CD4-positive, alpha-beta T cell treated with Interleukin-12 subunit alpha and Interleukin-12 subunit beta, for 1 hour (primary cell): ENCODE data around the gene PLB1.

Experiments used
- DNase-seq: peaks from one replicate; pipeline ENCODE4 v3.0.0-alpha.2; 2020

Gene PLB1

GRCh38 chr2:28505361-28505760, 9.5 kb downstream of the PLB1 start:
- no peak for DNase-seq

- DNase-seq = no peak
These were observed 10.5 kb downstream of the PLB1 start for GRCh38 chr2:28506112-28506910.

- peak; percentile 14 for DNase-seq
These were observed 12.2 kb downstream of the PLB1 start for GRCh38 chr2:28507796-28508764.

GRCh38 chr2:28509361-28509760, 13.5 kb downstream of the PLB1 start:
- no peak for DNase-seq

GRCh38 chr2:28510184-28510583, 14.3 kb downstream of the PLB1 start:
- no peak for DNase-seq

- no peak for DNase-seq
These were observed 16.2 kb downstream of the PLB1 start for GRCh38 chr2:28511871-28512606.

GRCh38 chr2:28512607-28512965, 16.7 kb downstream of the PLB1 start:
- no peak for DNase-seq

- DNase-seq = no peak
These were observed 17.2 kb downstream of the PLB1 start for GRCh38 chr2:28513097-28513496.

GRCh38 chr2:28515176-28515751, 19.4 kb downstream of the PLB1 start:
- no peak for DNase-seq

GRCh38 chr2:28516430-28516829, 20.6 kb downstream of the PLB1 start:
- no peak for DNase-seq

- no peak for DNase-seq
These were observed 21.1 kb downstream of the PLB1 start for GRCh38 chr2:28516950-28517349.

- no peak for DNase-seq
These were observed 25.8 kb downstream of the PLB1 start for GRCh38 chr2:28521663-28522062.

- DNase-seq = no peak
These were observed 26.6 kb downstream of the PLB1 start for GRCh38 chr2:28522481-28522880.

GRCh38 chr2:28523902-28524301, 28.0 kb downstream of the PLB1 start:
- DNase-seq = no peak

- DNase-seq = no peak
These were observed 29.6 kb downstream of the PLB1 start for GRCh38 chr2:28525481-28525880.

GRCh38 chr2:28526527-28527132, 30.8 kb downstream of the PLB1 start:
- no peak for DNase-seq

- no peak for DNase-seq
These were observed 31.3 kb downstream of the PLB1 start for GRCh38 chr2:28527196-28527595.

GRCh38 chr2:28528206-28528605, 32.3 kb downstream of the PLB1 start:
- no peak for DNase-seq

- DNase-seq = no peak
These were observed 34.9 kb downstream of the PLB1 start for GRCh38 chr2:28530782-28531181.

GRCh38 chr2:28532399-28532798, 36.5 kb downstream of the PLB1 start:
- DNase-seq = no peak

- no peak for DNase-seq
These were observed 37.3 kb downstream of the PLB1 start for GRCh38 chr2:28533044-28533680.

GRCh38 chr2:28534817-28535216, 39.0 kb downstream of the PLB1 start:
- DNase-seq = no peak
